Measurements from ENCODE around the gene ENDOV. TPM values are rescaled to one million over a fixed set of nuclear protein-coding genes. Genes with fewer than 3 reads are reported as not detected.
"Not testable (repeated sequence)": the region's sequence is repeated elsewhere in the genome, so short reads cannot be mapped to it uniquely, and the experiment has no call there.

The ENDOV gene
- total and polyA plus RNA-seq, 8 donors, result 2.3 to 122 (median 13.2) TPM

DNA sequence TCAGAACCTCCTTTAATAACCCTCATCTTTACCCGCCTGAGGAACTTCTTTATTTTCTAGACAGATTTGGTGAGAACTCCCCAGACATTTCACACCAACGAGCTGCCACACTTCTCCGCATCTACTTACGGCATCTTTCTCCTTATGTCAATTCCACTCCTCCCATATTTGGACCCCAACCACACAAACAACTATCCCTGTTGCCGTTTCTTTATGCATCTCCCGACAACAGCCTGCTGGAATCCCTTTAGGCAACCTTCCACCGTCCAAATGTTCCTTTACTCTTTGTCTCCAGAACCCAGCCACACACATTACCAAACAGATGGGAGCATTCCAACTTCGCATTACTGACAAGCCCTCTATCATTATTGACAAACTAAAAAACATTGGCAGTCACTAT, 8.8 kb upstream of the ENDOV start:
- WGBS, 5 donors, result 88 to 90% (median 89%) methylated on average over 8 of the region's 8 CpGs
- Histone ChIP-seq H3K9me3 (no peaks in the 10 kb centered on the region), H3K36me3 (no peaks in the 10 kb centered on the region), H3K4me3 (no peak overlapping the region), H3K27me3 (no peaks in the 10 kb centered on the region), H3K27ac (no peak overlapping the region), H3K4me1 (peaks cover 0 to 6% (median 0%) of the 10 kb centered on the region in 4 donors)
- TF ChIP-seq, protein P1, sequence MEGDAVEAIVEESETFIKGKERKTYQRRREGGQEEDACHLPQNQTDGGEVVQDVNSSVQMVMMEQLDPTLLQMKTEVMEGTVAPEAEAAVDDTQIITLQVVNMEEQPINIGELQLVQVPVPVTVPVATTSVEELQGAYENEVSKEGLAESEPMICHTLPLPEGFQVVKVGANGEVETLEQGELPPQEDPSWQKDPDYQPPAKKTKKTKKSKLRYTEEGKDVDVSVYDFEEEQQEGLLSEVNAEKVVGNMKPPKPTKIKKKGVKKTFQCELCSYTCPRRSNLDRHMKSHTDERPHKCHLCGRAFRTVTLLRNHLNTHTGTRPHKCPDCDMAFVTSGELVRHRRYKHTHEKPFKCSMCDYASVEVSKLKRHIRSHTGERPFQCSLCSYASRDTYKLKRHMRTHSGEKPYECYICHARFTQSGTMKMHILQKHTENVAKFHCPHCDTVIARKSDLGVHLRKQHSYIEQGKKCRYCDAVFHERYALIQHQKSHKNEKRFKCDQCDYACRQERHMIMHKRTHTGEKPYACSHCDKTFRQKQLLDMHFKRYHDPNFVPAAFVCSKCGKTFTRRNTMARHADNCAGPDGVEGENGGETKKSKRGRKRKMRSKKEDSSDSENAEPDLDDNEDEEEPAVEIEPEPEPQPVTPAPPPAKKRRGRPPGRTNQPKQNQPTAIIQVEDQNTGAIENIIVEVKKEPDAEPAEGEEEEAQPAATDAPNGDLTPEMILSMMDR (IDR thresholded peaks at IDR 0.05), result no peak
- no peak for TF ChIP-seq EP300 (IDR thresholded peaks at IDR 0.05)
- no peak for TF ChIP-seq POLR2A (IDR thresholded peaks at IDR 0.05)
- no peak for TF ChIP-seq POLR2AphosphoS5 (IDR thresholded peaks at IDR 0.05)
- DNase-seq, result no peak
- intact Hi-C loops (cut with DNase I; ENCODE audit: low total_unique reads), result no loop called here

DNA sequence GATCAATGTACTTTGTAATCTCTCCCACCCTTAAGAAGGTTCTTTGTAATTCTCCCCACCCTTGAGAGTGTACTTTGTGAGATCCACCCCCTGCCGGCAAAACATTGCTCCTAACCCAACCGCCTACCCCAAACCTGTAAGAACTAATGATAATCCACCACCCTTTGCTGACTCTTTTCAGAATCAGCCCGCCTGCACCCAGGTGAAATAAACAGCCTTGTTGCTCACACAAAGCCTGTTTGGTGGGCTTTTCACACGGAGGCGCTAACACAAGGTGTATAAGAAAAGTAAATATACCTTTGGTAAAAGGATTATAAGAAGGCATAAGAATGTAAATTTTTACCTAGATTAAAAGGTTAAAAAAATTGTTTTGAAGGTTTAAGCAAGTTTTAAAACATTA, 7.0 kb upstream of the ENDOV start:
- H3K27ac ChIP-seq; intact Hi-C loops (cut with DNase I; ENCODE audit: low total_unique reads); H3K36me3 ChIP-seq; H3K27me3 ChIP-seq; H3K9me3 ChIP-seq; H3K4me3 ChIP-seq; H3K4me1 ChIP-seq: not testable (repeated sequence)
- 31 to 77% (median 50%) methylated on average over 5 of the region's 5 CpGs for WGBS, 5 donors
- DNase-seq, result peak in 1 of 2 donors; percentile 53

DNA sequence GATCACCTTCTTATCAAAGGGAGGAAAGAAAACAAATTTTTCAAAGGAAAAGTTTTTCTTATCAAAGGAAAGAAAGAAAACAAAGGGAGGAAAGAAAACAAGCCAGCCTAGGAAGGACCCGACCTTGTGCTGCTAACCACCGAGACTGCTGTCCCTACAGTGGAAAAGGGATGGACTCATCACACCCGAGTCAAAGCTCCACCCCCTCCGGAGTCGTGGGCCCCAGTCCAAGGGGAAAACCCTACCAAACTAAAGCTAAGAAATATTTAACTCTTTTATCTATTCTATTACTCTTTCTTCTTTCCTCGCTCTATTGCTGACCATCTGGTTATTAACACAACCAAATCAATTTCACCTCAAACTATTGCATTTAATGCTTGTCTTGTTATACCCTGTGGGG, 6.1 kb upstream of the ENDOV start:
- H3K9me3 ChIP-seq, result no peaks in the 10 kb centered on the region
- no peak overlapping the region for H3K4me3 ChIP-seq
- H3K27ac ChIP-seq, result no peak overlapping the region
- peak; percentile 42 to 59 for DNase-seq
- no peak for TF ChIP-seq POLR2A (IDR thresholded peaks at IDR 0.05)
- no peak for TF ChIP-seq EP300 (IDR thresholded peaks at IDR 0.05)
- TF ChIP-seq POLR2AphosphoS5 (IDR thresholded peaks at IDR 0.05), result no peak
- TF ChIP-seq, protein P1 (IDR thresholded peaks at IDR 0.05), result no peak
- intact Hi-C loops (cut with DNase I; ENCODE audit: low total_unique reads), result no loop called here
- WGBS, 5 donors, result 7 to 14% (median 8%) methylated on average over 6 of the region's 6 CpGs
- no peaks in the 10 kb centered on the region for H3K36me3 ChIP-seq
- no peaks in the 10 kb centered on the region for H3K27me3 ChIP-seq
- H3K4me1 ChIP-seq, result peaks cover 6 to 13% (median 7%) of the 10 kb centered on the region in 4 donors

DNA sequence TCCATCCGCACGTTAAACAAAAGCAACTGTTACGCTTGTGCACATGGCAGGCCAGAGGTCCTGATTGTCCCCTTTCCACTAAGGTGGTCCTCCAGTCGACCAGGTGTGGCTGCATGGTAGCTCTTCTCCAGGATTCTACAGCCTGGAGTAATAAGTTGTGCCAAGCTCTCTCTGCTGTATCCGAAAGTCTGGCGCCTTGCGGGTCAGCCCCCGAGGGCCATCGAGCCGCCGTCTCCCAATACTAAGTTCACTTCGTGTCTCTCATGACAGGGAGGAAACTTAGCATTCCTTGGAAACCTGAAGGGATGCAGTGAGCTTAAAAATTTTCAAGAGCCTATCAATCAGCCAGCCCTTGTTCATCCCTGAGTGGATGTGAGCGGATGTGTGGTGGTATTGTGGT, 5.3 kb upstream of the ENDOV start:
- Histone ChIP-seq H3K27ac (no peak overlapping the region), H3K4me1 (peaks cover 14 to 20% (median 14%) of the 10 kb centered on the region in 4 donors)
- WGBS, 5 donors, result 91 to 95% (median 93%) methylated on average over 13 of the region's 13 CpGs

DNA sequence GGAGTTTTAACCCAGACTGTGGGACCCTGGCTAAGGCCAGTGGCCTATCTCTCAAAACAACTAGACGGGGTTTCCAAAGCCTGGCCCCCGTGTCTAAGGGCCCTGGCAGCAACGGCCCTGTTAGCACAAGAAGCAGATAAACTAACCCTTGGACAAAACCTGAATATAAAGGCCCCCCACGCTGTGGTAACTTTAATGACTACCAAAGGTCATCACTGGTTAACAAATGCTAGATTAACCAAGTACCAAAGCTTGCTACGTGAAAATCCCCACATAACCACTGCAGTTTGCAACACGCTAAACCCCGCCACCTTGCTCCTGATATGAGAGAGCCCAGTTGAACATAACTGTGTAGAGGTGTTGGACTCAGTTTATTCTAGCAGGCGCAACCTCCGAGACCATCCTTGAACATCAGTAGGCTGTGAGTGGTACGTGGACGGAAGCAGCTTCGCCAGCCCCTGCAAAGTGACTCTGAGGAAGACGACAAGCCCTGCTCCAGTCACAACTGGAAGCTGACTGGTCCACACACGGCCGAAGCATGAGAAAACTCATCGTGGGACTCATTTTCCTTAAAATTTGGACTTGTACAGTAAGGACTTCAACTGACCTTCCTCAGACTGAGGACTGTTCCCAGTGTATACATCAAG, 4.4 kb upstream of the ENDOV start:
- intact Hi-C loops (cut with DNase I; ENCODE audit: low total_unique reads); H3K27me3 ChIP-seq; H3K4me3 ChIP-seq; H3K9me3 ChIP-seq; DNase-seq; H3K36me3 ChIP-seq; H3K27ac ChIP-seq: not testable (repeated sequence)
- peaks cover 14 to 23% (median 17%) of the 10 kb centered on the region in 4 donors for H3K4me1 ChIP-seq
- 66 to 81% (median 71%) methylated on average over 15 to 16 of the region's 16 CpGs for WGBS, 5 donors

More for the DNA sequence above, 5.3 kb upstream of the ENDOV start:
- TF ChIP-seq POLR2A (IDR thresholded peaks at IDR 0.05) (no peak), POLR2AphosphoS5 (IDR thresholded peaks at IDR 0.05) (no peak), EP300 (IDR thresholded peaks at IDR 0.05) (no peak)
- TF ChIP-seq, protein P1 (IDR thresholded peaks at IDR 0.05), result no peak
- intact Hi-C loops (cut with DNase I; ENCODE audit: low total_unique reads), result no loop called here
- no peaks in the 10 kb centered on the region for H3K9me3 ChIP-seq
- no peak for DNase-seq
- H3K36me3 ChIP-seq, result no peaks in the 10 kb centered on the region
- H3K4me3 ChIP-seq, result no peak overlapping the region
- H3K27me3 ChIP-seq, result no peaks in the 10 kb centered on the region

All from stomach (tissue), 9 donors.